Measurements from ENCODE around the gene CLCNKB. TPM values are rescaled to one million over a fixed set of nuclear protein-coding genes. Genes with fewer than 3 reads are reported as not detected.

Gene CLCNKB
- total and polyA plus RNA-seq, 2 donors (not counting 3 experiments of a cell fraction or from before 2014, with no cell fraction given), result 0.18 TPM; not detected in 1

DNA sequence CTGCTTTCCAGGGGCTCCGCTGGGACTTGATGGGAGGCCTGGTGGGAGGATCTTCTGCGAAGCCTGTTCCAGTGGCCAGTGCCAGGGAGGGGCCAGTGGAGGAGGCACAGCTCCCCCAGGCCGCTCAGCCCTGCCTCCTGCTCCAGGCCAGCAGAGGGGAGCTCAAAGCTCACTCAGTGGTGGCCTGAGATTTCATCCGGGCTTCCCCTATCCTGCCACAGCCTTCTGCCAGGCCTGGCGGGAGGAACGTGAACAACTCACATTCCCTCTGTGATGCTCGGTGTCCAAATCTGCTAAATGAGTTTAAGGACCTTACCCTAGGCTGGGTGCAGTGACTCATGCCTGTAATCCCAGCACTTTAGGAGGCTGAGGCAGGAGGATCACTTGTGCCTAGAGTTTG is 3.3 kb downstream of the CLCNKB start:
- BruUV-seq (replicated peaks), result no TSS peak
- H3K4me1 ChIP-seq (ENCODE audit: control insufficient read depth, extremely low read depth, insufficient read depth, low read length), result no peaks in the 10 kb centered on the region
- POLR2A ChIA-PET, result no interaction called here
- H3K9me3 ChIP-seq (replicated peaks; ENCODE audit: control insufficient read depth, insufficient read depth, low read length), result no peaks in the 10 kb centered on the region
- DNase-seq (ENCODE audit: low read depth, low spot score) (no peak), FAIRE-seq (no peak)
- dilution Hi-C loops (cut with MboI; ENCODE audit: extremely low pct_ligation_motif_present, low sequenced_read_pairs), result no loop called here
- H3K9ac ChIP-seq (replicated peaks; ENCODE audit: extremely low read depth, insufficient read depth, low read length), result no peak overlapping the region
- CTCF ChIA-PET, result interaction anchor here (1.2 to 1.9 kb wide), 2 partner anchors 26 to 244 kb away, joined by 3 to 7 read pairs; partner anchors contain the start of gene FAM131C
- intact Hi-C loops (cut with micrococcal nuclease), result no loop called here
- H3K27ac ChIP-seq (ENCODE audit: insufficient read depth, low read depth, low read length), result no peak overlapping the region
- TF ChIP-seq EZH2 (IDR thresholded peaks at IDR 0.05; ENCODE audit: borderline replicate concordance, low read depth, low read length, severe bottlenecking) (no peak), MAX (IDR thresholded peaks at IDR 0.05; ENCODE audit: insufficient read depth, insufficient read length) (no peak)
- no peaks in the 10 kb centered on the region for H3K79me2 ChIP-seq (ENCODE audit: control insufficient read depth, insufficient read depth, low read length)
- no peaks in the 10 kb centered on the region for H4K20me1 ChIP-seq (replicated peaks; ENCODE audit: control insufficient read depth, extremely low read depth, insufficient read depth, low read length)
- no peak overlapping the region for H3K4me3 ChIP-seq (replicated peaks in 1 of 3; ENCODE audit: insufficient read depth in 1 of 3, low read depth in 1 of 3, low read length in 3 of 3)
- H3K9me1 ChIP-seq (replicated peaks; ENCODE audit: control insufficient read depth, extremely low read depth, insufficient read depth, low read length), result no peaks in the 10 kb centered on the region
- no peaks in the 10 kb centered on the region for H3K36me3 ChIP-seq (ENCODE audit: control insufficient read depth in 2 of 2, extremely low read depth in 1 of 2, insufficient read depth in 2 of 2, low read length in 2 of 2)
- H3K4me2 ChIP-seq (ENCODE audit: insufficient read depth, low read length), result no peak overlapping the region
- no peak overlapping the region for H2AFZ ChIP-seq (ENCODE audit: low read depth, low read length)
- H3K27me3 ChIP-seq (ENCODE audit: control insufficient read depth in 2 of 2, insufficient read depth in 2 of 2, low read length in 2 of 2), result no peaks in the 10 kb centered on the region

GRCh38 chr1:16047791-16048475 is 4.4 kb downstream of the CLCNKB start:
- Histone ChIP-seq H3K4me2 (ENCODE audit: insufficient read depth, low read length) (no peak overlapping the region), H4K20me1 (replicated peaks; ENCODE audit: control insufficient read depth, extremely low read depth, insufficient read depth, low read length) (no peaks in the 10 kb centered on the region), H3K4me1 (ENCODE audit: control insufficient read depth, extremely low read depth, insufficient read depth, low read length) (no peaks in the 10 kb centered on the region), H3K27me3 (ENCODE audit: control insufficient read depth in 2 of 2, insufficient read depth in 2 of 2, low read length in 2 of 2) (no peaks in the 10 kb centered on the region), H3K9me1 (replicated peaks; ENCODE audit: control insufficient read depth, extremely low read depth, insufficient read depth, low read length) (no peaks in the 10 kb centered on the region), H3K27ac (ENCODE audit: insufficient read depth, low read depth, low read length) (no peak overlapping the region), H3K79me2 (ENCODE audit: control insufficient read depth, insufficient read depth, low read length) (no peaks in the 10 kb centered on the region), H3K9me3 (replicated peaks; ENCODE audit: control insufficient read depth, insufficient read depth, low read length) (no peaks in the 10 kb centered on the region), H3K36me3 (ENCODE audit: control insufficient read depth in 2 of 2, extremely low read depth in 1 of 2, insufficient read depth in 2 of 2, low read length in 2 of 2) (no peaks in the 10 kb centered on the region), H3K4me3 (replicated peaks in 1 of 3; ENCODE audit: insufficient read depth in 1 of 3, low read depth in 1 of 3, low read length in 3 of 3) (no peak overlapping the region), H3K9ac (replicated peaks; ENCODE audit: extremely low read depth, insufficient read depth, low read length) (no peak overlapping the region), H2AFZ (ENCODE audit: low read depth, low read length) (no peak overlapping the region)
- FAIRE-seq, result no peak
- ChIA-PET POLR2A (no interaction called here), CTCF (interaction anchor here (1.0 to 1.2 kb wide), 3 partner anchors 11 to 245 kb away, joined by 3 to 6 read pairs (median 3); no protein-coding TSS in a partner anchor)
- no TSS peak for BruUV-seq (replicated peaks)
- TF ChIP-seq MAX (IDR thresholded peaks at IDR 0.05; ENCODE audit: insufficient read depth, insufficient read length), result no peak
- TF ChIP-seq JUN (IDR thresholded peaks at IDR 0.05; ENCODE audit: borderline replicate concordance, insufficient read depth, insufficient read length, low read depth), result no peak
- no peak for TF ChIP-seq POLR2AphosphoS5 (IDR thresholded peaks at IDR 0.05; ENCODE audit: insufficient read depth, low read depth, low read length)
- TF ChIP-seq FOS (IDR thresholded peaks at IDR 0.05; ENCODE audit: borderline replicate concordance, insufficient read depth, low read length), result no peak
- no peak for TF ChIP-seq EZH2 (IDR thresholded peaks at IDR 0.05; ENCODE audit: borderline replicate concordance, low read depth, low read length, severe bottlenecking)
- TF ChIP-seq POLR2A (IDR thresholded peaks at IDR 0.05; ENCODE audit: low read depth, low read length), result no peak
- TF ChIP-seq GATA2 (IDR thresholded peaks at IDR 0.05; ENCODE audit: insufficient read depth, insufficient read length, low read depth, low read length), result no peak
- TF ChIP-seq, protein P1, sequence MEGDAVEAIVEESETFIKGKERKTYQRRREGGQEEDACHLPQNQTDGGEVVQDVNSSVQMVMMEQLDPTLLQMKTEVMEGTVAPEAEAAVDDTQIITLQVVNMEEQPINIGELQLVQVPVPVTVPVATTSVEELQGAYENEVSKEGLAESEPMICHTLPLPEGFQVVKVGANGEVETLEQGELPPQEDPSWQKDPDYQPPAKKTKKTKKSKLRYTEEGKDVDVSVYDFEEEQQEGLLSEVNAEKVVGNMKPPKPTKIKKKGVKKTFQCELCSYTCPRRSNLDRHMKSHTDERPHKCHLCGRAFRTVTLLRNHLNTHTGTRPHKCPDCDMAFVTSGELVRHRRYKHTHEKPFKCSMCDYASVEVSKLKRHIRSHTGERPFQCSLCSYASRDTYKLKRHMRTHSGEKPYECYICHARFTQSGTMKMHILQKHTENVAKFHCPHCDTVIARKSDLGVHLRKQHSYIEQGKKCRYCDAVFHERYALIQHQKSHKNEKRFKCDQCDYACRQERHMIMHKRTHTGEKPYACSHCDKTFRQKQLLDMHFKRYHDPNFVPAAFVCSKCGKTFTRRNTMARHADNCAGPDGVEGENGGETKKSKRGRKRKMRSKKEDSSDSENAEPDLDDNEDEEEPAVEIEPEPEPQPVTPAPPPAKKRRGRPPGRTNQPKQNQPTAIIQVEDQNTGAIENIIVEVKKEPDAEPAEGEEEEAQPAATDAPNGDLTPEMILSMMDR (IDR thresholded peaks at IDR 0.05; ENCODE audit: extremely low read depth in 1 of 2, insufficient read depth in 1 of 2, low read depth in 1 of 2, low read length in 2 of 2), result no peak
- no peak for TF ChIP-seq MYC (IDR thresholded peaks at IDR 0.05; ENCODE audit: low read depth, low read length)
- intact Hi-C loops (cut with micrococcal nuclease), result no loop called here
- dilution Hi-C loops (cut with MboI; ENCODE audit: extremely low pct_ligation_motif_present, low sequenced_read_pairs), result no loop called here
- DNase-seq (ENCODE audit: low read depth, low spot score), result no peak
